Fibroblast of lung (primary cell): ENCODE results near the gene RNLS.

Source experiments
- CTCF ChIP-seq, 2 donors: IDR thresholded peaks in 1 of 2; conservative IDR thresholded peaks in 1 of 2; 1 replicate in 1 of 2; 2 replicates in 1 of 2; pipeline ENCODE4 v1.5.1; 2011 to 2012; ENCODE audit warnings: low read length in 2 of 2, control low read depth in 1 of 2, inconsistent platforms in 1 of 2, low read depth in 1 of 2, mild to moderate bottlenecking in 1 of 2
- EZH2 ChIP-seq: IDR thresholded peaks from 2 replicates; pipeline ENCODE4 v1.5.1; 2012; ENCODE audit warnings: low read length, control low read depth, mild to moderate bottlenecking; ENCODE audit errors: missing control alignments

GRCh38 chr10:88505265-88505664, 77.9 kb downstream of the RNLS start:
- no peak for TF ChIP-seq CTCF (conservative IDR thresholded peaks at IDR 0.05 in 1 of 2, IDR thresholded peaks at IDR 0.05 in 1 of 2; ENCODE audit: low read depth in 1 of 2, low read length in 2 of 2)
- no peak for TF ChIP-seq EZH2
